ENCODE results near the gene MAVS. TPM values are rescaled to one million over a fixed set of nuclear protein-coding genes. Genes with fewer than 3 reads are reported as not detected.
"Not testable (repeated sequence)": the region's sequence is repeated elsewhere in the genome, so short reads cannot be mapped to it uniquely, and the experiment has no call there.

Gene MAVS
- total RNA-seq, 1 experiment from 2014 or later, result 23.9 TPM

GRCh38 chr20:3869839-3870634, 23.4 kb downstream of the MAVS start:
- DNase-seq (ENCODE audit: low read depth, low spot score), result no peak
- in situ Hi-C loops (cut with HindIII; ENCODE audit: low pct_unique_long_range_greater_than_20kb, low sequenced_read_pairs), result no loop called here

- no peak for DNase-seq (ENCODE audit: low read depth, low spot score)
- in situ Hi-C loops (cut with HindIII; ENCODE audit: low pct_unique_long_range_greater_than_20kb, low sequenced_read_pairs), result no loop called here
Measured at GRCh38 chr20:3871550-3872265, 25.1 kb downstream of the MAVS start.

- in situ Hi-C loops (cut with HindIII; ENCODE audit: low pct_unique_long_range_greater_than_20kb, low sequenced_read_pairs), result no loop called here
- DNase-seq (ENCODE audit: low read depth, low spot score), result no peak
Measured at GRCh38 chr20:3873507-3873906, 26.9 kb downstream of the MAVS start.

GRCh38 chr20:3874194-3874844, 27.7 kb downstream of the MAVS start:
- no peak for DNase-seq (ENCODE audit: low read depth, low spot score)
- in situ Hi-C loops (cut with HindIII; ENCODE audit: low pct_unique_long_range_greater_than_20kb, low sequenced_read_pairs), result no loop called here

GRCh38 chr20:3875378-3875974, 28.8 kb downstream of the MAVS start:
- DNase-seq (ENCODE audit: low read depth, low spot score), result no peak
- in situ Hi-C loops (cut with HindIII; ENCODE audit: low pct_unique_long_range_greater_than_20kb, low sequenced_read_pairs), result no loop called here

GRCh38 chr20:3876000-3876399, 29.4 kb downstream of the MAVS start:
- no peak for DNase-seq (ENCODE audit: low read depth, low spot score)
- in situ Hi-C loops (cut with HindIII; ENCODE audit: low pct_unique_long_range_greater_than_20kb, low sequenced_read_pairs), result no loop called here

GRCh38 chr20:3876676-3877075, 30.0 kb downstream of the MAVS start:
- in situ Hi-C loops (cut with HindIII; ENCODE audit: low pct_unique_long_range_greater_than_20kb, low sequenced_read_pairs), result no loop called here
- DNase-seq (ENCODE audit: low read depth, low spot score), result no peak

- DNase-seq (ENCODE audit: low read depth, low spot score); in situ Hi-C loops (cut with HindIII; ENCODE audit: low pct_unique_long_range_greater_than_20kb, low sequenced_read_pairs): not testable (repeated sequence)
Measured at GRCh38 chr20:3878921-3879274, 32.3 kb downstream of the MAVS start.

- in situ Hi-C loops (cut with HindIII; ENCODE audit: low pct_unique_long_range_greater_than_20kb, low sequenced_read_pairs), result no loop called here
- no peak for DNase-seq (ENCODE audit: low read depth, low spot score)
Measured at GRCh38 chr20:3885715-3886114, 39.1 kb downstream of the MAVS start.

GRCh38 chr20:3887876-3888620, 41.4 kb downstream of the MAVS start:
- DNase-seq (ENCODE audit: low read depth, low spot score), result peak; percentile 50
- in situ Hi-C loops (cut with HindIII; ENCODE audit: low pct_unique_long_range_greater_than_20kb, low sequenced_read_pairs), result no loop called here

GRCh38 chr20:3888622-3889488, 42.2 kb downstream of the MAVS start, which contains the start of gene PANK2:
TSS of gene PANK2 (plus strand) at chr20:3889387.
- peak; percentile 99 for DNase-seq (ENCODE audit: low read depth, low spot score)
- in situ Hi-C loops (cut with HindIII; ENCODE audit: low pct_unique_long_range_greater_than_20kb, low sequenced_read_pairs), result no loop called here

- in situ Hi-C loops (cut with HindIII; ENCODE audit: low pct_unique_long_range_greater_than_20kb, low sequenced_read_pairs), result no loop called here
- peak; percentile 30 for DNase-seq (ENCODE audit: low read depth, low spot score)
Measured at GRCh38 chr20:3889489-3890397, 43.1 kb downstream of the MAVS start.

GRCh38 chr20:3890398-3890751, 43.7 kb downstream of the MAVS start:
- in situ Hi-C loops (cut with HindIII; ENCODE audit: low pct_unique_long_range_greater_than_20kb, low sequenced_read_pairs), result no loop called here
- peak; percentile 44 for DNase-seq (ENCODE audit: low read depth, low spot score)

GRCh38 chr20:3890999-3891929, 44.6 kb downstream of the MAVS start:
- no peak for DNase-seq (ENCODE audit: low read depth, low spot score)
- in situ Hi-C loops (cut with HindIII; ENCODE audit: low pct_unique_long_range_greater_than_20kb, low sequenced_read_pairs), result no loop called here

- in situ Hi-C loops (cut with HindIII; ENCODE audit: low pct_unique_long_range_greater_than_20kb, low sequenced_read_pairs), result no loop called here
- no peak for DNase-seq (ENCODE audit: low read depth, low spot score)
Measured at GRCh38 chr20:3894796-3895195, 48.2 kb downstream of the MAVS start.
